Stimulated activated CD4-positive, alpha-beta T cell treated with anti-CD3 and anti-CD28 coated beads, Interleukin-1b, Interleukin-23, amount 100 ng/mL, for 4 hours (primary cell): Measurements from ENCODE around the gene ZFP3.
"Not testable (repeated sequence)": the region's sequence is repeated elsewhere in the genome, so short reads cannot be mapped to it uniquely, and the experiment has no call there.

ENCODE experiments used
- DNase-seq, 2 donors: peaks; one replicate each; pipeline ENCODE4 v3.0.0-alpha.2; 2020; ENCODE audit warnings: low read depth in 2 of 2

Gene ZFP3

GRCh38 chr17:5077781-5078105 is 524 bp upstream of the ZFP3 start:
- DNase-seq = no peak

GRCh38 chr17:5080591-5080990 is 2.3 kb downstream of the ZFP3 start:
- no peak for DNase-seq

DNA sequence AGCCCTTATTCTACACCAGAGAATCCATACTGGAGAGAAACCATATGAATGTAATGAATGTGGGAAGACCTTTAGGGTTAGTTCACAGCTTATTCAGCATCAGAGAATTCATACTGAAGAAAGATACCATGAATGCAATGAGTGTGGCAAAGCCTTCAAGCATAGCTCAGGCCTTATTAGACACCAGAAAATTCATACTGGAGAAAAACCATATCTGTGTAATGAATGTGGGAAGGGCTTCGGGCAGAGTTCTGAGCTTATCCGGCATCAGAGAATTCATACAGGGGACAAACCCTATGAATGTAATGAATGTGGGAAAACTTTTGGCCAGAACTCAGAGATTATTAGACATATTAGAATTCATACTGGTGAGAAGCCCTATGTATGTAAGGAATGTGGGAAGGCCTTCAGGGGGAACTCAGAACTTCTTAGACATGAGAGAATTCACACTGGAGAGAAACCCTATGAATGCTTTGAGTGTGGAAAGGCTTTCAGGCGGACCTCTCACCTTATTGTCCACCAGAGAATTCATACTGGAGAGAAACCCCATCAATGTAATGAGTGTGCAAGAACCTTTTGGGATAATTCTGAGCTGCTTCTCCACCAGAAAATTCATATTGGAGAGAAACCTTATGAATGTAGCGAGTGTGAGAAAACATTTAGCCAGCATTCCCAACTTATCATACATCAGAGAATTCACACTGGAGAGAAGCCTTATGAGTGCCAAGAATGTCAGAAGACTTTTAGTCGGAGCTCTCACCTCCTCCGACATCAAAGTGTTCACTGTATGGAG is 14.1 kb downstream of the ZFP3 start:
- no peak for DNase-seq

- DNase-seq = no peak
Measured at GRCh38 chr17:5096731-5097100, 18.4 kb downstream of the ZFP3 start.

GRCh38 chr17:5097101-5097834 is 19.0 kb downstream of the ZFP3 start:
- DNase-seq = peak; percentile 25 to 29

GRCh38 chr17:5099271-5099670 is 21.0 kb downstream of the ZFP3 start:
- no peak for DNase-seq

- no peak for DNase-seq
Measured at GRCh38 chr17:5100832-5101231, 22.6 kb downstream of the ZFP3 start.

DNA sequence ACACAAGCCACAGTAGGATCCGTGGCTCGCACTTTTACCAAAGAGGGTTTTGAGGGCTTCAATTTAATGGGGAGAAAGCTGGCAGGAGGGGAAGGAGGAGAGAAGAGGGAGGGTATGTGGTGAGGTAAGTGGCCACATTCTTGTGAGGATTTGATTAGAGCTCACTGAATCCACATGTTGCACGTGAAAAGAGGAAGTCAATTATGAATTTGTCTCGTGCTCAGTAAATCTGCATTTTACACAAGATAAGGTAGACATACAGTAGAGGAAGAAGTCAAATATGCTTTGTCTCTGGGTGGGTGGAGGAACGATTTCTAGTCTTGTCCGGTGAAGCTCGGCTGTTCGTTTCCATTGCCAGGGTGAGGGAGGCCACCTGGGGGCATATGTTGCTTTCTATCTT is 32.5 kb downstream of the ZFP3 start:
- DNase-seq = no peak

DNA sequence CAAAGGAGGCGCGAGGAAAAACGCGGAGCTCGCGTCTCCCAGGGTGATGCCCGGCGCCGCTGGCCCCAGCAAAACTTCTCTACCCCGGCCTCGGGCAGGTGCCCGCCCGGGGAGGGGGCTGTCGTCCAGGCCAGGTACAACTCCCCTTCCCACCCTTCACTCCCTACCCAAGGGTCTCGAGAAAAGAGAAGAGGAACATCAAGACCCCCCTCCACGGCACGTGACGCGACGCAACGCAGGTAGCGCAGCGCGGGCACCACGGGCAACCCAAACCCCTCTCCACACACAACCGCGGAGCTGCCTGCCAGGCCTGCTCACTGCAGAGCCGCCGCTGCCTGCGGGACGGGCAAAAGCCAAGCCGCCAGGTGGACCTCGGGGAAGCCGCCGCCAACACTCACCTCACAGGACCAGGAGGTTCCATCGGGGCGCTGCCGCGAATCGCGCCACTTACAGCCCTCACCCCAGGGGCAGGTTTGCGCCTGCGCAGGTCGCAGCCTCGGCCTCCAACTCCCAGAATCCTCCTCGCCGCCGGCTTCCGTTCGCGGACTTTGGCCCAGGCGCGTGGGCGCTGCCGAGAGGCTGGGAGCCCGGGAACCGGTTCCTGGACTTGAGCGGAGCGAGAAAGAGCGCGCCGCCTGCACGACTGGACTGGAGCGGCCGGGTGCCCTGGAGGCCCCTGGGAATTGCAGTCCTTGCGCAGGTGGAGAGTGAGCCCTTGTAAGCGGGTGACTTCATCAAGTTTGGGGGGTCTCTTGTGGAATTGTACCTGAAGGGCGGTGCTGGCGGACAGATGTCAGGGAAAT is 33.3 kb downstream of the ZFP3 start, which contains the start of gene ZNF232:
Gene ZNF232, minus strand, starts transcription at position 477 of the 803 bp plus-strand sequence. Its CDS starts 56 bp downstream, at position 421.
- peak; percentile 85 to 91 for DNase-seq

DNA sequence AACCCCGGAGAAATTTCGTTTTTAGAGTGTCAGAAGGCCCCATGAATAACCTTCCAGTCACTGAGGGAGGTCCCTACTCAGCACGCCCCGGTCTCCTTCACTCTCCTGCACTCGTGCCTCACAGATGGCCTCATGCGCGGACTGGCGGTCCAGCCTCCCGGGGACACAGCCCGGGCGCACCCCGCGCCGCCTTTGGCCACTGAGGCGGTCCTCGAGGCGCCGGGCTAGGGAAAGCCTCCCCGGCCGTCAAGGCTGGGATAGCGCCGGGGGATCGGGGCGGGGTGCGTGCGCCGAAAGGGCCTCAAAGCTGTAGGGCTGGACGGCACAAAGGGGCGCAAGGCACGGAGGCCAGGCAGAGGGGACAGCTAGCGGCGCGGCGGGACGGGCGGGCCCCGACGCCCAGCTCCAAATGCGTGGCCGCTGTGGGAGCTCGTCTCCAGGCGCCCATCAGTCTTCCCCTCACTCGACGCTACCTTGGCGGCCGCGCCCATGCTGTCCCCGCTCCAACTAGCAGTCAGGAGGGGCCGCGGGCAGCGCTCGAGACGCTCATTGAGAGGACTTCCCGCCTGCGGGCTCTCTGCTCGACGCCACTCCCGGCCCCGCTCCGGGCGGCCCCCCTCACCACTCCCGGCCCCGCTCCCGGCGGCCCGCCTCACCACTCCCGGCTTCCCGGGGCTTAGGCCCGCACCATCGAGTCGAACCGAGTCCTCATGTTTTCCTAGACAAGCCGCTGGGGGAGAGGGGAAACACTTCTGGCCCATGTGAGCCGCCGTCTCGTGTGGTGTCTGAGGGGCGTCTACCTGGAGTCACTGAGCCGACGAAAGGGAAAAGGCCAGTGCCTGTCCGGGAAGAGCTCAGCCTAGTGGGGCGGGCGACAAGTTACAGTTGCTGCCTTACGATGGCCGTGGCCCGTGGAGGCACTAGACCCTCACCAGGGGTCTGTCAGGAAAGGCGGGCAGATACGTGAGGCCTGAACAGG is 37.7 kb downstream of the ZFP3 start, which contains the start of gene USP6:
Gene USP6, plus strand, starts transcription at position 360 of the 979 bp plus-strand sequence. CDS start 14,336 bp downstream, outside the sequence.
- DNase-seq = no peak

GRCh38 chr17:5118219-5118618 is 40.0 kb downstream of the ZFP3 start:
- no peak for DNase-seq

- DNase-seq = no peak
Measured at GRCh38 chr17:5120036-5120435, 41.8 kb downstream of the ZFP3 start.

GRCh38 chr17:5120436-5121185 is 42.3 kb downstream of the ZFP3 start:
- DNase-seq = not testable (repeated sequence)

- DNase-seq = no peak
Measured at GRCh38 chr17:5121186-5121841, 43.0 kb downstream of the ZFP3 start.

GRCh38 chr17:5122056-5122455 is 43.8 kb downstream of the ZFP3 start:
- not testable (repeated sequence) for DNase-seq

- DNase-seq = no peak
Measured at GRCh38 chr17:5122586-5123342, 44.5 kb downstream of the ZFP3 start.

- no peak for DNase-seq
Measured at GRCh38 chr17:5123343-5124124, 45.3 kb downstream of the ZFP3 start.

- DNase-seq = not testable (repeated sequence)
Measured at GRCh38 chr17:5124125-5124760, 46.0 kb downstream of the ZFP3 start.
